Activated T-cell treated with anti-CD3 and anti-CD28 coated beads, Interleukin-2, amount 50 U/mL, for 48 hours (primary cell): ENCODE data around the gene HOXA13.
A peak's percentile ranks its signal among the peaks of the same experiment; 100 is the strongest.

ENCODE experiments used
- DNase-seq, 2 experiments: peaks; one replicate each; pipeline ENCODE4 v3.0.0-alpha.2; 2020

Gene HOXA13

DNA sequence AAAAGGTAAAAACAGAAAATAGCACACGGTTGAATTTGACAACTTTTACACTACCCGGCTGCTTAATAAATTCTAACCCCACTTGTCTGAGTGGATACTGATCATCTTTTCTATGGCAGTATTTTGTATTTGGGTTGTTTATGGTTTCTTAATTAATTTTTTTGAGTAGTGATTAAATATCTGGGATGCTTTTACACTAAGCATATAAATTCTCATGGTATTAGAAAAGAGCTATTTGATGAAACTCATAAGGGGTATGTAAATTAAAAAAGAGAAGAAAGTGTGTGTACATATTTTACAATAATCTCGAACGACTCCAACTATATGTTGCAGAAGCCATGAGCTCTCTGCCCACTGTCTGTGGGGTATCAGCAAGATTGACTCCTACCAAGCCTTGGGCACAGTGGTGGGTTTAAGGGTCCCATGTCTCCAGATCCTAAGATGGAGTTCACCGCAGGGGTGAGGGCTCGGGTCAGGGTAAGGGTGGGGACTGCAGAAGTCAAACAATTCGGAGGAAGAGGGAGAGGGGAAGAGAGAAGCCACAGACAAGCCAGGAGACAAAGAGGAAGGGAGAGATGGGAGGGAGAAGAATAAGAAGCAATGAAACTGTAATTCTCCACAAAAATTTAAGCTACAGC is 7.6 kb upstream of the HOXA13 start:
- DNase-seq: no peak

- DNase-seq: no peak
Observed at GRCh38 chr7:27205325-27206280, 5.7 kb upstream of the HOXA13 start.

- DNase-seq: peak; percentile 33 to 35
Observed at GRCh38 chr7:27204851-27205322, 5.0 kb upstream of the HOXA13 start.

GRCh38 chr7:27203964-27204594 is 4.2 kb upstream of the HOXA13 start:
- peak in 1 of 2 experiments; percentile 11 for DNase-seq

DNA sequence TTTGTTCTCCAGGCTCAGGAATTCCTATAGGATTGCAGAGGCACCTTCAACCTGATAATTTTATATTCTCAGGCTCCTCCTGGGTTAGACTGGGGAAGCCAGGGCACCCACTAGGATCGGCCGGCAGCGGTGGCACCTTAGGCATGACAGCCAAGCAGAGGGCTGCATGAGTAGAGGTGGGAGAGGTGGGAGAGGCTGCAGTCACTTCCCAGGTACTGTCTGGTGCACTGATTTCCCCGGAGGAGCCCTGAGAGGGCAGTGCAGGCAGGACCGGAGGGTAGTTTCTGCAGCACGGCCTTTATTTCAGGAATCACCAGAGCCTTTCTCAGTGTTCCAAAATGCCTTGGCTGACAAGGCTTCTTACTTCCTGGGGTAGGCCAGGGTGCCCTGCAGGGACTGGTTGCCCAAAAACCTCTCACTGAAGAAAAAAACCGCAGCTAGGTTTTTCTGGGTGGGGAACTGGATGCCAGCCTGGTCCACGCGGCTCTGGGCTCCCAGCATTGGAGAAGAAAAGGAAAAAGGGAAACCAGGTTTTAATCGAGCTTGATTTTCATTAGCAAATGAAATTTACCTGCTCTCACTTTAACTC is 3.6 kb upstream of the HOXA13 start:
- DNase-seq: peak in 1 of 2 experiments; percentile 15

GRCh38 chr7:27202862-27203134 is 2.9 kb upstream of the HOXA13 start:
- DNase-seq: no peak

DNA sequence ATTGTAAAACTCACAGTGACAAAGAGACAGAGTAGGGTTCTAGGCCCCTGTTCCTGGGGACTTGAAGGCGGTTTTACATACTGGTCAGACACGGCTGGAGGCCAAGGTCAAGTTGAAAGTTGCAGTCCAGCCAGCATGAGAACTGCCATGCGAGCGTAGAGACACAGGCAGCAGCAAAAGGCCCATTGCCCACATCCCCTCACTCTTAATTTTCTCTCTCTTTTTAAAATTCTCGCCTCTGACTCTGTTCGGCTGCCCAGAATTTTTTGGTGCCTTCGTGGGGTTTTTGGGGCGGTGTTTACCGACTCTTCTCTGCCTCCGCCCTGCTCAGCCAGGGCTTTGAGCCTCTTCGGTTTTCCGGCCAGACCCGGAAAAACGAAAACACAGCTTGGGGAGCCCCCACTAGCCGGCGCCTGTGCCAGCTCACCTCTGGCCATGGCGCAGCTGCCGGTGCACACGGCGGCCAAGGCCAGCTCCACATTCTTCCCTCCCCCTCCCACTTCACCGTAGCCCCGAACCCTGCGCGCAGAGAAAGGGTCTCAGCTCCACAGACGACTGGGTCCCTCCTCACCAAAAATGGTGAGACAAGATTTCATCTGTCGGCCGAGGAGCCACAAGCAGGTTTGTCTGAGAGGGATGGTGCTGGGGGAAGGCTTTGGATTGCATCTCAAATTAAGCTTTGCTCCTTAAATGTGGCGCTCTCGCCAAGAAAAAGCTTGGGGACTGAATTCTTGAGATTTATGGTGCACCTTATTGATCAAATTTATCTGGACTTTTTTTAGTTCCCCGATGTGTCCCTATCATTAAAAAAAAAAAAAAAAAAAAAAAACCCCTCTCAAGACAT is 2.3 kb upstream of the HOXA13 start:
- peak in 1 of 2 experiments; percentile 19 for DNase-seq

DNA sequence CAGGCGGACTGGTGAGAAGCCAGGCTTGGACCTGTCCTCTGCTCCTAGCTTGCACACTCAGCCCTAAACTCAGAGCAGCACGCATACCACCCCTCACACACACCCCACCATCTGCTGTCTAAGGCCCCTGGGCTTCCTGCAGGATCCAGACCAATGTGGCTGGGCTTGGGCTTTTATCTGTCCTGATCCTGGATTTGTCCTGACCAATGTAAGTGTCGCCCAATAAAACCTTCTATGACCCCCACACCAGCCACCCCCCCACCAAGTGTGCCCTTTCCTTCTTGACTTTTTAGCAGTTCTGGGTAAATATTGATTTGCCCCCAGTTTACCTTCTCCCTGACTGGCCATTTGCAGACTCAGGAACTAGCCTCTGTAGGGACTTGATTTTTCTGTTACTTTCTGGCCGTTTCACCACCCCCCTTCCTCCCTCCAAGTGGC is 1.7 kb upstream of the HOXA13 start:
- DNase-seq: no peak

- peak; percentile 24 to 33 for DNase-seq
Observed at GRCh38 chr7:27200761-27201579, 1.1 kb upstream of the HOXA13 start.

- DNase-seq: peak; percentile 40 to 42
Observed at GRCh38 chr7:27198871-27199801, 755 bp downstream of the HOXA13 start.

GRCh38 chr7:27198138-27198841 is 1.6 kb downstream of the HOXA13 start:
- peak; percentile 32 to 37 for DNase-seq

- DNase-seq: peak in 1 of 2 experiments; percentile 16
Observed at GRCh38 chr7:27197137-27198042, 2.5 kb downstream of the HOXA13 start.

GRCh38 chr7:27196287-27196767 is 3.6 kb downstream of the HOXA13 start:
- peak; percentile 89 to 91 for DNase-seq

GRCh38 chr7:27194686-27195379 is 5.1 kb downstream of the HOXA13 start:
- DNase-seq: no peak

- no peak for DNase-seq
Observed at GRCh38 chr7:27194002-27194352, 5.9 kb downstream of the HOXA13 start.

GRCh38 chr7:27193335-27194001 is 6.4 kb downstream of the HOXA13 start:
- peak; percentile 23 to 27 for DNase-seq
